ENCODE measurements around the gene MAT2B. TPM values are rescaled to one million over a fixed set of nuclear protein-coding genes. Genes with fewer than 3 reads are reported as not detected.

Gene MAT2B
- total and polyA plus RNA-seq, 2 of the 8 experiments (the other 6 are each of a cell fraction or from before 2014, with no cell fraction given): 33.9 to 65.2 TPM

DNA sequence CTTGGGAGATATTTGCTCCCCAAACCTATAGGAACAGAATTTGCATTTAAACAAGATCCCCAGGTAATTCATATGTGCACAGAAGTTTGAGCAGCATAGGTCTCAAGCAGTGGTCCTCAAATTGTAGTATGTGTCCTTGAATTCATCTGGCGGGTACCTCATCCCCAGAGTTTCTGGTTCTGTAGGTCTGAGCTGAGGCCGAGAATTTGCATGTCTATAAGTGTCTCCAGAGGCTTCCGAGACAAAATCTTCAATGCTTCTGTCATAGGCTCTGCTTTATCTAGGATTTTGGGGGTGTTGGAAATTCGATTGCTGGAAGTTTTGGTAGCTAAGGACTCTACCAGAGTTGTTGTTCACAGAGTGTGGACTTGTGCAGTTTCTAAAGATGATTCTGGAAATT, 38.6 kb downstream of the MAT2B start:
- H3K23ac ChIP-seq (ENCODE audit: insufficient read length): no peak overlapping the region
- CTCF ChIA-PET (ENCODE audit: partially characterized antibody): no interaction called here
- no peak overlapping the region for H2BK120ac ChIP-seq (replicated peaks; ENCODE audit: low read depth, low read length)
- H2AFZ ChIP-seq (ENCODE audit: low read length): no peak overlapping the region
- no peaks in the 10 kb centered on the region for H3K79me1 ChIP-seq (ENCODE audit: low read depth, low read length)
- no peaks in the 10 kb centered on the region for H3K36me3 ChIP-seq (ENCODE audit: control insufficient read depth in 2 of 4, insufficient read depth in 4 of 4, low read length in 3 of 4)
- no peak overlapping the region for H3K27ac ChIP-seq (ENCODE audit: low read depth, low read length)
- DNase-seq (ENCODE audit: low read depth in 1 of 2, low spot score in 2 of 2) (no peak), FAIRE-seq (no peak)
- POLR2A ChIA-PET (ENCODE audit: partially characterized antibody): interaction anchor here (2.0 kb wide), 1 partner anchor 11 kb away, joined by 4 read pairs; no protein-coding TSS in a partner anchor
- H2BK12ac ChIP-seq (ENCODE audit: low read depth, low read length): no peak overlapping the region
- no peak overlapping the region for H2BK20ac ChIP-seq (ENCODE audit: low read length)
- H3K18ac ChIP-seq (ENCODE audit: extremely low read depth, low read length): no peak overlapping the region
- TF ChIP-seq SUZ12 (IDR thresholded peaks at IDR 0.05; ENCODE audit: low read length) (no peak), EZH2 (IDR thresholded peaks at IDR 0.05; ENCODE audit: low read depth, low read length, severe bottlenecking) (no peak), SIX5 (IDR thresholded peaks at IDR 0.05; ENCODE audit: low read depth, low read length) (no peak), SIRT6 (IDR thresholded peaks at IDR 0.05; ENCODE audit: low read length) (no peak)
- no peaks in the 10 kb centered on the region for H3K27me3 ChIP-seq (replicated peaks in 1 of 4; ENCODE audit: control insufficient read depth in 3 of 4, extremely low read depth in 1 of 4, insufficient read depth in 3 of 4, low read length in 3 of 4)
- no peak overlapping the region for H3K9ac ChIP-seq (replicated peaks in 1 of 4; ENCODE audit: extremely low read depth in 1 of 4, low read depth in 3 of 4, low read length in 3 of 4)
- H4K20me1 ChIP-seq (replicated peaks in 1 of 2; ENCODE audit: control insufficient read depth in 1 of 2, insufficient read depth in 2 of 2, low read length in 2 of 2): no peaks in the 10 kb centered on the region
- no peak overlapping the region for H4K8ac ChIP-seq (ENCODE audit: extremely low read depth, insufficient read depth, low read length)
- H2BK15ac ChIP-seq (ENCODE audit: low read length): no peak overlapping the region
- no peaks in the 10 kb centered on the region for H3K9me3 ChIP-seq (ENCODE audit: insufficient read depth in 2 of 2, low read depth in 1 of 2, low read length in 1 of 2)
- H2AK5ac ChIP-seq (ENCODE audit: low read depth, low read length): no peak overlapping the region
- no peaks in the 10 kb centered on the region for H3K79me2 ChIP-seq (ENCODE audit: control insufficient read depth in 1 of 2, insufficient read depth in 2 of 2, low read length in 2 of 2)
- H4K91ac ChIP-seq (replicated peaks; ENCODE audit: insufficient read length, low read length): no peak overlapping the region
- H3K4ac ChIP-seq (replicated peaks; ENCODE audit: insufficient read length, low read depth, low read length): no peak overlapping the region
- H4K5ac ChIP-seq (ENCODE audit: insufficient read length, low read depth, low read length): no peak overlapping the region
- no peak overlapping the region for H3K14ac ChIP-seq (ENCODE audit: insufficient read length)
- no peak overlapping the region for H3K56ac ChIP-seq (replicated peaks; ENCODE audit: insufficient read length, low read depth, low read length)
- H3K4me1 ChIP-seq (replicated peaks in 1 of 4; ENCODE audit: control insufficient read depth in 3 of 4, insufficient read depth in 4 of 4, low read length in 3 of 4): peaks cover 0 to 10% (median 7%) of the 10 kb centered on the region in 4 experiments; a peak in 3 of 7 replicates
- no peak overlapping the region for H3K4me3 ChIP-seq (ENCODE audit: extremely low read depth in 1 of 4, insufficient read depth in 2 of 4, low read depth in 3 of 4, low read length in 4 of 4)
- no peak overlapping the region for H3K4me2 ChIP-seq (ENCODE audit: insufficient read depth in 1 of 2, low read depth in 2 of 2, low read length in 2 of 2)
- 62% methylated on average over 4 of the region's 4 CpGs; no CpG with 5 or more reads in 1 of the 2 experiments for WGBS, 2 experiments (ENCODE audit: extremely low coverage in 1 of 2, insufficient coverage in 1 of 2, insufficient read length in 1 of 2, insufficient replicate concordance in 2 of 2, low coverage in 1 of 2, low lambda C conversion rate in 2 of 2, missing lambda C conversion rate in 1 of 2)
- no peaks in the 10 kb centered on the region for H3K23me2 ChIP-seq (ENCODE audit: low read depth, low read length)
- H2BK5ac ChIP-seq (ENCODE audit: low read depth, low read length): no peak overlapping the region
